ENCODE measurements around the gene TRNAU1AP. TPM values are rescaled to one million over a fixed set of nuclear protein-coding genes. Genes with fewer than 3 reads are reported as not detected.

TRNAU1AP gene
- total and polyA plus RNA-seq, 2 of the 13 experiments (the other 11 are each of a cell fraction or from before 2014, with no cell fraction given) = 29.0 to 42.9 TPM

DNA sequence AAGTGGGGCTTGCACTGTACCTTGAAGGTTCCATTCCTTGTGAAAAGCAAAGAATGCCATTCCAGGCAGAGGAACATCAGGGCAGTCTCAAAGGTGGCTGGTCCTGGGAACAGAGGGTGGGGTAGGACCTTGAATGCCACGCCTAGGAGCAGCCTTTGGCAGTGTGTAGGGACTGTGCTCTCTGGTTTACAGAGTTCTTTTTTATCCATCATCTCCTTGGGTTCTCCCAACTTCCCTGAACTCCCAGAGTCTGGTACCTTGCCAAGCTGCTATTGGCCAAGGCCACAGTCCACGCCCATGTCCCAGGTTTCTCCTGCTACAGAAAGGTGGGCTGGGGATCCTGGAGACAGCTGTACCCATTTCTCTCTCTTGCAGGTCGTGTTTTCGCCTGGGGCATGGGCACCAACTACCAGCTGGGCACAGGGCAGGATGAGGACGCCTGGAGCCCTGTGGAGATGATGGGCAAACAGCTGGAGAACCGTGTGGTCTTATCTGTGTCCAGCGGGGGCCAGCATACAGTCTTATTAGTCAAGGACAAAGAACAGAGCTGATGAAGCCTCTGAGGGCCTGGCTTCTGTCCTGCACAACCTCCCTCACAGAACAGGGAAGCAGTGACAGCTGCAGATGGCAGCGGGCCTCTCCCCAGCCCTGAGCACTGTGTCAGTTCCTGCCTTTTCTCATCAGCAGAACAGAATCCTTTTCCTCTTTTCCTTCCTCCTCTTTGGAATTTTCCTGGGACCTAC is 15.3 kb upstream of the TRNAU1AP start:
- FAIRE-seq = no peak
- no peak overlapping the region for H3K9ac ChIP-seq (ENCODE audit: insufficient read depth, low read depth, low read length)

More for the DNA sequence above, 15.3 kb upstream of the TRNAU1AP start:
- Histone ChIP-seq H3K27ac (ENCODE audit: extremely low read length, insufficient read depth, low read length) (no peak overlapping the region), H3K4me1 (ENCODE audit: insufficient read depth, low read length) (peaks cover 10% of the 10 kb centered on the region; the same call in 1 of the 2 replicates), H3K9me3 (ENCODE audit: low read length) (no peaks in the 10 kb centered on the region), H3K4me3 (replicated peaks in 1 of 3; ENCODE audit: insufficient read depth in 1 of 3, low read depth in 2 of 3, low read length in 3 of 3) (no peak overlapping the region), H3K79me2 (ENCODE audit: insufficient read depth, low read length) (no peaks in the 10 kb centered on the region), H3K4me2 (ENCODE audit: low read depth, low read length) (no peak overlapping the region), H3K27me3 (ENCODE audit: control insufficient read depth in 1 of 2, insufficient read depth in 2 of 2, low read length in 2 of 2) (no peaks in the 10 kb centered on the region), H2AFZ (ENCODE audit: low read length) (no peak overlapping the region), H3K36me3 (replicated peaks in 1 of 2; ENCODE audit: control insufficient read depth in 1 of 2, insufficient read depth in 2 of 2, low read length in 2 of 2) (peaks cover 27 to 43% of the 10 kb centered on the region in 2 experiments), H4K20me1 (ENCODE audit: insufficient read depth, low read length) (no peaks in the 10 kb centered on the region)
- in situ Hi-C loops (cut with HindIII; ENCODE audit: extremely low pct_ligation_motif_present, low pct_unique_long_range_greater_than_20kb) = no loop called here
- no peak for TF ChIP-seq ZNF230 (CRISPR knock-in tag; IDR thresholded peaks at IDR 0.05)
- no peak for TF ChIP-seq TEAD3 (CRISPR knock-in tag; optimal IDR thresholded peaks at IDR 0.05; ENCODE audit: borderline replicate concordance)
- no peak for TF ChIP-seq SMAD9 (CRISPR knock-in tag; IDR thresholded peaks at IDR 0.05)
- TF ChIP-seq, protein P1, sequence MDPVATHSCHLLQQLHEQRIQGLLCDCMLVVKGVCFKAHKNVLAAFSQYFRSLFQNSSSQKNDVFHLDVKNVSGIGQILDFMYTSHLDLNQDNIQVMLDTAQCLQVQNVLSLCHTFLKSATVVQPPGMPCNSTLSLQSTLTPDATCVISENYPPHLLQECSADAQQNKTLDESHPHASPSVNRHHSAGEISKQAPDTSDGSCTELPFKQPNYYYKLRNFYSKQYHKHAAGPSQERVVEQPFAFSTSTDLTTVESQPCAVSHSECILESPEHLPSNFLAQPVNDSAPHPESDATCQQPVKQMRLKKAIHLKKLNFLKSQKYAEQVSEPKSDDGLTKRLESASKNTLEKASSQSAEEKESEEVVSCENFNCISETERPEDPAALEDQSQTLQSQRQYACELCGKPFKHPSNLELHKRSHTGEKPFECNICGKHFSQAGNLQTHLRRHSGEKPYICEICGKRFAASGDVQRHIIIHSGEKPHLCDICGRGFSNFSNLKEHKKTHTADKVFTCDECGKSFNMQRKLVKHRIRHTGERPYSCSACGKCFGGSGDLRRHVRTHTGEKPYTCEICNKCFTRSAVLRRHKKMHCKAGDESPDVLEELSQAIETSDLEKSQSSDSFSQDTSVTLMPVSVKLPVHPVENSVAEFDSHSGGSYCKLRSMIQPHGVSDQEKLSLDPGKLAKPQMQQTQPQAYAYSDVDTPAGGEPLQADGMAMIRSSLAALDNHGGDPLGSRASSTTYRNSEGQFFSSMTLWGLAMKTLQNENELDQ (CRISPR knock-in tag; IDR thresholded peaks at IDR 0.05; ENCODE audit: borderline replicate concordance) = no peak
- no peak for TF ChIP-seq TOPORS (CRISPR knock-in tag; IDR thresholded peaks at IDR 0.05)
- TF ChIP-seq RFX1 (IDR thresholded peaks at IDR 0.05) = no peak
- no peak for TF ChIP-seq THAP11 (CRISPR knock-in tag; IDR thresholded peaks at IDR 0.05)
- TF ChIP-seq, protein P2, sequence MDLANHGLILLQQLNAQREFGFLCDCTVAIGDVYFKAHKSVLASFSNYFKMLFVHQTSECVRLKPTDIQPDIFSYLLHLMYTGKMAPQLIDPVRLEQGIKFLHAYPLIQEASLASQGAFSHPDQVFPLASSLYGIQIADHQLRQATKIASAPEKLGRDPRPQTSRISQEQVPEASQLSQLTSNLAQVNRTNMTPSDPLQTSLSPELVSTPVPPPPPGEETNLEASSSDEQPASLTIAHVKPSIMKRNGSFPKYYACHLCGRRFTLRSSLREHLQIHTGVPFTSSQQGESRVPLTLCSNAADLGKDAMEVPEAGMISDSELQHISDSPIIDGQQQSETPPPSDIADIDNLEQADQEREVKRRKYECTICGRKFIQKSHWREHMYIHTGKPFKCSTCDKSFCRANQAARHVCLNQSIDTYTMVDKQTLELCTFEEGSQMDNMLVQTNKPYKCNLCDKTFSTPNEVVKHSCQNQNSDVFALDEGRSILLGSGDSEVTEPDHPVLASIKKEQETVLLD (CRISPR knock-in tag; IDR thresholded peaks at IDR 0.05; ENCODE audit: low read depth) = no peak
- TF ChIP-seq, protein P3, sequence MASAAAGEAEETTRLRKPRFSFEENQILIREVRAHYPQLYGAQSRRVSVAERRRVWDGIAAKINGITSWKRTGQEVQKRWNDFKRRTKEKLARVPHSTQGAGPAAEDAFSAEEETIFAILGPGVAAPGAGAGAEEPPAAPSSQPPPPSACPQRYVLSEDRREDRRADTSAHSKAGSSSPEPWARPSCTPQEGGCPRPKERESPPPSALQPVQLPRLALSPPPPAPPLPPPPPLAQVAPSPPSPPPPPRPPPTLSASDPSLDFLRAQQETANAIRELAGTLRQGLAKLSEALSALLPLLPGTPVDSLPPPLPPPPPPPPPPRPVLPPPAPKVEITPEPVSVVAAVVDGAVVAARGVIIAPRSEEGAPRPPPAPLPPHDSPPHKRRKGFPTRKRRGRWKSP (CRISPR knock-in tag; IDR thresholded peaks at IDR 0.05) = no peak
- TF ChIP-seq XBP1 (CRISPR knock-in tag; IDR thresholded peaks at IDR 0.05) = no peak
- TF ChIP-seq, protein P4, sequence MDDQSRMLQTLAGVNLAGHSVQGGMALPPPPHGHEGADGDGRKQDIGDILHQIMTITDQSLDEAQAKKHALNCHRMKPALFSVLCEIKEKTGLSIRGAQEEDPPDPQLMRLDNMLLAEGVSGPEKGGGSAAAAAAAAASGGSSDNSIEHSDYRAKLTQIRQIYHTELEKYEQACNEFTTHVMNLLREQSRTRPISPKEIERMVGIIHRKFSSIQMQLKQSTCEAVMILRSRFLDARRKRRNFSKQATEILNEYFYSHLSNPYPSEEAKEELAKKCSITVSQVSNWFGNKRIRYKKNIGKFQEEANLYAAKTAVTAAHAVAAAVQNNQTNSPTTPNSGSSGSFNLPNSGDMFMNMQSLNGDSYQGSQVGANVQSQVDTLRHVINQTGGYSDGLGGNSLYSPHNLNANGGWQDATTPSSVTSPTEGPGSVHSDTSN (CRISPR knock-in tag; IDR thresholded peaks at IDR 0.05; ENCODE audit: borderline replicate concordance) = no peak
- no peak for TF ChIP-seq TCF7 (IDR thresholded peaks at IDR 0.05; ENCODE audit: low read depth)
- no peak for TF ChIP-seq NFIC (IDR thresholded peaks at IDR 0.05; ENCODE audit: low read length)
- TF ChIP-seq, protein P5, sequence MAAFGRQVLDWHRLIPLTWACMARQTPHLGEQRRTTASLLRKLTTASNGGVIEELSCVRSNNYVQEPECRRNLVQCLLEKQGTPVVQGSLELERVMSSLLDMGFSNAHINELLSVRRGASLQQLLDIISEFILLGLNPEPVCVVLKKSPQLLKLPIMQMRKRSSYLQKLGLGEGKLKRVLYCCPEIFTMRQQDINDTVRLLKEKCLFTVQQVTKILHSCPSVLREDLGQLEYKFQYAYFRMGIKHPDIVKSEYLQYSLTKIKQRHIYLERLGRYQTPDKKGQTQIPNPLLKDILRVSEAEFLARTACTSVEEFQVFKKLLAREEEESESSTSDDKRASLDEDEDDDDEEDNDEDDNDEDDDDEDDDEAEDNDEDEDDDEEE (CRISPR knock-in tag; IDR thresholded peaks at IDR 0.05) = no peak
- ChIA-PET CTCF (ENCODE audit: low intra/inter-chr PET ratio, low total read pairs) (no interaction called here), POLR2A (no interaction called here)
- intact Hi-C loops (cut with micrococcal nuclease; ENCODE audit: unreplicated experiment) = no loop called here
- WGBS (ENCODE audit: low lambda C conversion rate) = 90% methylated on average over 7 of the region's 8 CpGs
- ATAC-seq (peak; percentile 22; the same call in 2 of the 3 replicates), DNase-seq (ENCODE audit: low spot score) (no peak)
- no TSS peak for BruUV-seq (replicated peaks)
